Frontal cortex (tissue), 4 donors: Measurements from ENCODE around the gene CA10. TPM values are rescaled to one million over a fixed set of nuclear protein-coding genes. Genes with fewer than 3 reads are reported as not detected.

Experiments
- DNase-seq, 2 donors: peaks; one replicate each; pipeline ENCODE4 v3.0.0; 2012; ENCODE audit warnings: low spot score in 2 of 2
- FAIRE-seq: peaks from 2 replicates; lab custom pipeline; 2012; peaks lifted over from hg19 to GRCh38; lab: Jason Lieb, UNC
- total RNA-seq: library from RNA; depleted of rRNA; stranded (reverse); fragments of >200 nt; gene quantifications from one replicate; pipeline ENCODE4 v1.2.3, GENCODE V29; 2014
- donor health status: control.
- donor health status: control.
- donor health status: control.

The CA10 gene
- total RNA-seq, 1 donor from 2014 or later = 39.5 TPM

- FAIRE-seq (no peak), DNase-seq (no peak)
Measured at GRCh38 chr17:51643702-51644490, 514.6 kb downstream of the CA10 start.

- FAIRE-seq (no peak), DNase-seq (no peak)
Measured at GRCh38 chr17:51642029-51642428, 516.5 kb downstream of the CA10 start.

DNA sequence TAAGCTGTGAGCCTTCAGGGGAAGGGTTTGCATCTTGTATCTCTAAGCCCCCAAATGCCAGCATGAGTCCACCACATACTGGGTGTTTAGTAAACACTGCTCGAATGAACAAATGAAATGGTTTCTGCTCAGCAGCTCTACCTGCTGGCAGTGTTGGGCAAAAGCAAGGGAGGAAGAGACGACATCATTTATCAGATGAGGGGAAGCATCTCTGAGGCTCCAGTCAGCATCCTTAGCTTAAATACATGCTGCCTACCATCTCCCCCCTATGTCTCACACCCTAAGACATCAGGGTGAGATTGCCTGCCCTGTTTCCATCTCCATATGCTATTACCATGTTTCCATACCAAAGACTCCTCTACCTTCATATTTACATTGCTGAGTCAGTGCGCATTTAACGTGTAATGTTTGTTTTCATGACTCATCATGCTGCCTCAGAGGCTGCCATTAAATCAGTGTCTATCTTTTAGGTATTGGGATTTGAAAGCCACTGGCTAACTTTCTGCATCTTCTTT, 518.3 kb downstream of the CA10 start:
- no peak for FAIRE-seq

GRCh38 chr17:51638971-51639370, 519.5 kb downstream of the CA10 start:
- no peak for FAIRE-seq
- no peak for DNase-seq

More for the DNA sequence above, 518.3 kb downstream of the CA10 start:
- no peak for DNase-seq

DNA sequence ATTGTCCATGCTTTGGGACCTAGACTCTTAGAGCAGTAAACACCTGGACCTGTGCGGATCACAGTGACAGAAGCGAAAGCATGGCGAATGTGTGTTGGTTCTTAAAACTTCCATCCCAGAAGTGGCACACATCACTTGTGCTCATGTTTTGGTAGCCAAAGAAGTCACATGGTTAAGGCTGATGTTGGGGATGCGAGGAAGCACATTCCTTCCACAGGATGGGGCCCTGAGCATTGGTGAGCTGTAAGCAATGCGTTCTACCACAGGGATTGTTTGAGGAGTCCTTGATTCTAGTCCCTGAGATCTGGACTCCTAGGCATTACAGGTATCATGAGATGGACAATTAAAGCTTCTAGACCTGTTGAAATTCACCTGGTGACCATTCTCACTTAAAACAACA, 522.2 kb downstream of the CA10 start:
- DNase-seq = no peak
- FAIRE-seq = no peak

DNA sequence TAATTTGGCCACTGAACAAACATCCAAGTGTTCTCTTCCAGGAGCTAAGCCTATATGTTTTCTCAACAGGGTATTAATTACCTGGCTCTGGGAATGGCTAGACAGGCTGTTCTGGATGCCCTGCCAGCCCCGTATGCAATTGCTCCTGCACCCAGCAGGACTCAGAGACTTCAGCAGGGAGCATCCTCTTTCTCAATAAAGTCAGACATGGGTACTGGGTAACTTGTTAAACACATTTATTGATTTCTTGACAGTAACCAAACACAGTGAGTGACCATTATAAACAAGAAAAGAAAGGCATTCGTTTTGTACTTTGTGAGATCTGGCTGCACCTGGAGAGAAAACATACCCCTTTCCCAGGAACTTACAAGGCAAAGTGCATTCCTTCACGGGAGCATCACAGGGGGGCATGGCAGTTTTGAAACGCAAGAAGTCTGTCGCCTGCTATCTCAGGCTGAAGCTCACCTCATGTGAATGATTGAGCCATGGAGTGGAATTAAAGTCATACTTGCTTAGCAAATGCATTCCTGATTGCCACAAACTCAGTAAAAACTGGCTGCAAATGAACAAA, 528.3 kb downstream of the CA10 start:
- FAIRE-seq = no peak
- no peak for DNase-seq

DNA sequence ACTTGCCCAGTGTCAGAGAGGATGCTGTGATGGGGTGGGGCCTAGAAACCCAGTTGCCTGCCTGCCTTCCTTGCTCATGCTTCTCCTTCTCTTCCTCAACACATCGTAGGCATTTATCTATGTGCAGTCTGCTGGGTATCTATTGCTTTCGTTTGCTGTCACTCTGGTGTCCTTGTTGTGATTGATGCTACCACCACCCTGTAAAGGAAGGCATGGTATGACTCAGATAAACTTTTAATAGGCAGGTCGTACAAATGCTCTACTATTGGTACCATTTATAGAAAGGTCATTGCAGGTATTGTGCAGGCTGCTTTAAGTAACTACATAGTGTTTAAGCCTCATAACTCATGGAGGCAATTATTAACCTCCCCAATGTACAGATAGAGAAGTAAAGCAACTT, 529.3 kb downstream of the CA10 start:
- FAIRE-seq (no peak), DNase-seq (no peak)

GRCh38 chr17:51627779-51628178, 530.7 kb downstream of the CA10 start:
- DNase-seq (no peak), FAIRE-seq (no peak)

GRCh38 chr17:51618476-51618875, 540.0 kb downstream of the CA10 start:
- no peak for DNase-seq
- FAIRE-seq = no peak

DNA sequence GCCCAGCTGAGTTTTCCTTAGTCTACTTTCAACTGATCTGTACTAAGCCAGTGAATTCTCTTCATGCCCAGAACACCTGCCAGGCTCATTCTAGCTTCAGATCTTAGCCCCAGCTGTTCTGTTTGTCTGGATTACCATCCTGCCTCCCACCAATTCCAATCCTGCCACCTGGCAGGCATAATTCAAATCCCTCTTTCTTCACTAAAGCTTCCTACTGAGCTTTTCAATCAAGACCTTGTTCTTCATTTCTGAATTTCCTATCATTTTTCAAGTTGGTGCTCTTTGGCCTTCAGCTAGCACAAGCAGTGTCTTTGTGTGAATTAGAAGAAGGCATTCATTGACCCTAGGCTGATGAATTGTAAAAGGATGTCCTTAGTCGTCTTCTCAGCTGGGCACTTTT, 540.5 kb downstream of the CA10 start:
- FAIRE-seq (no peak), DNase-seq (peak in 1 of 2 donors; percentile 6)

DNA sequence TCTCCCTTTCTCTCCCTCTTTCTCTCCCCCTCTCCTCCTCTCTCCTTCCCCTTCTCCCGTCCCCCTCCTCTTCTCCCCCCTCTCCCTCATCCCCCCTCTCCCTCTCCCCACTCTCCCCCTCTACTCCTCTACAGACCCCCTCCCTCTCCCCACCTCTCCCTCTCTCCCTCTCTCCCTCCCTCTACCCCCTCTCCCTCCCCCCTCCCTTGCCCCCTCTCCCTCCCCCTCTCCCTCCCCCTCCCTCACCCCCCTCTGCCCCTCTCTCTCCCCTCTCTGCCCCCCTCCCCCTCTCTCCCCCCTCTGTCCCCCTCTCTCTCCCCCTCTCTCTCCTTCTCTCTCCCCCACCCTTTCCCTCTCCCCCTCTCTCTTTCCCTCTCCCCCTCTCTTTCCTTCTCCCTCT, 545.3 kb downstream of the CA10 start:
- no peak for FAIRE-seq
- DNase-seq = no peak

DNA sequence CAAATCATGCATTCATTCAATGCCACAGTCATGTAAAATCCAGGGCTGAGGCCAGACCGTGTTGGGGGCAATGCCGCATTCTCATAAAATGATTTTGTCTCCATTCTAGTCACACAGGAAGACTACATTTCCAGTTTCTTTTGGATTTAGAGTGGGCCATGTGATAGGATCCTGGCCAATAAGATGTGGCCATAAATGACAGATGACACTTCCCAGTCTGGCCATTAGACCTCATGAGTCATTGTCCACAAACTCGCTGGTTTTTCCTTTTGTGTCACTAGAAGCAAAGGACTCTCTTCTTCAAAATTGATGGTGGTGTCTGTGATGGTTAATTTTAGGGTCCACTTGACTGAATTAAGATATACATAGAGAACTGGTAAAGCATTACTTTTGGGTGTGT, 545.8 kb downstream of the CA10 start:
- FAIRE-seq = no peak

GRCh38 chr17:51611585-51611984, 546.9 kb downstream of the CA10 start:
- no peak for FAIRE-seq
- DNase-seq = no peak

More for the DNA sequence above, 545.8 kb downstream of the CA10 start:
- no peak for DNase-seq

- DNase-seq (no peak), FAIRE-seq (no peak)
Measured at GRCh38 chr17:51610834-51611233, 547.7 kb downstream of the CA10 start.

DNA sequence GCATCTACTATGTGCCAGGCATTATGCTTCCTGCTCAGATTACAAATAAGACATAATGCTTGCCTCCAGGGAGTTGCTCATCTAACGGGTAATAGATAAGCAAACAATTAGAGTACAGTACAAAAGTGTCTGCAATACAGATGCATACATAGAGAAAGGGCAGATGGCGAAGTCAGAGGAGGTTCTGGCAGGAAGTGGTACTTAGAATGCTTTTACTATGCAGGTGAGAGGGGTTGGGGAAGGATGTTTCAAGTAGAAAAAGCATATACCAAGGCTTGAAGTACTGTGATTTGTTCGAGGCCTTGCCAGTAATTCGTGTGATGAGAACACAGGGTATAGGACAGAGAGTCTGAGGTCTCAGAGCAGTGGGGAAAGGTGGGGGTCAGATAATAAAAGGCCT, 548.4 kb downstream of the CA10 start:
- no peak for DNase-seq
- no peak for FAIRE-seq

DNA sequence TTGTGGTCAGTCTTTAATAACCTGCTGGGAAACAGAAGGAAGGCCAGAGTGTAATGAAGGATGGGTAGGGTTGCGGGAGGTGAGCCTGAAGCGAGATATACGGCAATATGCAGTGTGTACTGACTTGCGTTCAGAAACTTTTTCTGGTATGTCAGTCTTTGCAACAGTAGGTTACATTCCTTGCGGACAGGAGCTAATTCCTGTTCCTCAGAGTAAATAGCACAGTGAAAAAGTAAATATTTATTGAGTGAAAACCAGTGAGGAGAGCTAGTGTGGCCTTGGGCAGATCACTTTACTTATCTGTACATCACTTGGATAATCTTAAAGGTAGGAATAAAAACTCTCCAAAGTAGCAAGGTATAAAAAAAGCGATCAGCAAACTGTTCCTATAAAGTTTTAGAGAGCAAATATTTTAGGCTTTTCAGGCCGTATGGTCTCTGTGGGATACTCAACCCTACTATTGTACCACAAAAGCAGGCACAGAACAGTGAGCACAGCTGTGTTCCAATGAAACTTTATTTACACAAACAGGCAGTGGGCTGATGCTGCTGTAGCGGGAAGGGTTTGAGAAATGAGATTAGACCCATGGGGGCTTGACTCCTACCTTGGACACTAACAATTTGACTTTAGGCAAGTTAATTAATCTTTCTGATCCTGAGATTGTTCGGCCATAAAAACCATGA, 550.1 kb downstream of the CA10 start:
- FAIRE-seq (no peak), DNase-seq (no peak)

- no peak for DNase-seq
- no peak for FAIRE-seq
Measured at GRCh38 chr17:51607512-51607911, 551.0 kb downstream of the CA10 start.

GRCh38 chr17:51604299-51605020, 554.1 kb downstream of the CA10 start:
- FAIRE-seq = no peak
- DNase-seq = no peak

DNA sequence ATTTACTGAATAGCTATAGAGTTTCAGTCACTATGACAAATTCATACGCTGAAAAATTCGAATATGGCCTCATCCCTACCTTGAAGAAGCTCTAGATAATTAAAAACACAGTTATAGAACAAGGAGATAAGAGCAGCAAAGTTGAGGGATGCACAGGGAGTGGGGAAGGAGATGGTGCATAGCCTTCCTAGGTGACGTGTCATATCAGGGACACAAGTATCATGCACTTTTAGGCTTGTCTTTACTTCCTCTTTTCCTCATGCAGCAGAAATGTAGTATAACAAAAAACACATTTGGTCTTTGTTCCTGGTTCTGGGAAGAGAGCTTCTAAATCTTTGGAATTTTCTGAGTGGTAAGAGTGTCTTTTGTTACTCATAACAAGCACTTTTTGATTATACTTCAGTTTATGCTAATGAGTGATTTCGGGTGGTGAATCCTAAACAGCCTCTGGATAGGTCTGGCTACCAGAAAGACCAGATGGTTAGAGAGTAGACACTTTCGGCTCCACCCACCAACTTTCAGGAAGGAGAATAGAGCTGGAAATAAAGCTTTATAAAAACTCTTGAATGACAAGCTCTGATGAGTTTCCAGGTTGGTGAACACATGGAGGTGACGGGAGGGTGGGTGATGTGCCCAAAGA, 556.8 kb downstream of the CA10 start:
- no peak for DNase-seq
- FAIRE-seq = no peak

DNA sequence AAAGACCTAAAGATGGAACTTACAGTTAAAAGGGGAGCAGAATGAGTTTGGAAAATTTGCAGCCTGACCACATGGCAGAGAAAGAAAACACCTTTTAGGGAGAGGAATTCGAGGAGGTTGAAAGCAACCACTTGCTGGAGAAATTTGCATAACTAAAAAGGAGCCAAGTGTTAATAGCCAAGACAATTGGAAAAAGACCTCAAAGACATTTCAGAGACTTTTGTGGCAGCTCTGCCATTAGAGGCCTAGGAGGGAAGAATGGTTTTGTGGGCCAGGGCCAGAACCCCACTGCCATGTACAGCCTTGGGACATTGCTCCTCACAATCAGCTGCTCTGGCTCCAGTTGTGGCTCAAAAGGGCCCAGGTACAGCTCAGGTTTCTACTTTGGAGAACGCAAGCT, 559.7 kb downstream of the CA10 start:
- DNase-seq (no peak), FAIRE-seq (no peak)
